Measurements from ENCODE around the gene IFT81. TPM values are rescaled to one million over a fixed set of nuclear protein-coding genes. Genes with fewer than 3 reads are reported as not detected.

The IFT81 gene
- total and polyA plus RNA-seq, 2 donors (not counting 3 experiments of a cell fraction or from before 2014, with no cell fraction given), result 2.4 to 9.8 TPM

- Histone ChIP-seq H3K4me3 (replicated peaks in 1 of 3; ENCODE audit: insufficient read depth in 1 of 3, low read depth in 1 of 3, low read length in 3 of 3) (no peak overlapping the region), H3K79me2 (ENCODE audit: control insufficient read depth, insufficient read depth, low read length) (no peaks in the 10 kb centered on the region), H3K9me3 (replicated peaks; ENCODE audit: control insufficient read depth, insufficient read depth, low read length) (no peaks in the 10 kb centered on the region), H3K36me3 (ENCODE audit: control insufficient read depth in 2 of 2, extremely low read depth in 1 of 2, insufficient read depth in 2 of 2, low read length in 2 of 2) (no peaks in the 10 kb centered on the region), H2AFZ (ENCODE audit: low read depth, low read length) (no peak overlapping the region), H3K9me1 (replicated peaks; ENCODE audit: control insufficient read depth, extremely low read depth, insufficient read depth, low read length) (no peaks in the 10 kb centered on the region), H3K4me2 (ENCODE audit: insufficient read depth, low read length) (no peak overlapping the region), H3K27me3 (ENCODE audit: control insufficient read depth in 2 of 2, insufficient read depth in 2 of 2, low read length in 2 of 2) (no peaks in the 10 kb centered on the region), H4K20me1 (replicated peaks; ENCODE audit: control insufficient read depth, extremely low read depth, insufficient read depth, low read length) (no peaks in the 10 kb centered on the region), H3K9ac (replicated peaks; ENCODE audit: extremely low read depth, insufficient read depth, low read length) (no peak overlapping the region), H3K27ac (ENCODE audit: insufficient read depth, low read depth, low read length) (no peak overlapping the region), H3K4me1 (ENCODE audit: control insufficient read depth, extremely low read depth, insufficient read depth, low read length) (peaks cover 13% of the 10 kb centered on the region)
- ChIA-PET CTCF (interaction anchor here (0.6 to 4.8 kb wide), 4 partner anchors 120 to 327 kb away, joined by 3 to 55 read pairs (median 4); no protein-coding TSS in a partner anchor), POLR2A (no interaction called here)
- no peak for DNase-seq (ENCODE audit: low read depth, low spot score)
- TF ChIP-seq FOS (IDR thresholded peaks at IDR 0.05; ENCODE audit: borderline replicate concordance, insufficient read depth, low read length), result no peak
- TF ChIP-seq GATA2 (IDR thresholded peaks at IDR 0.05; ENCODE audit: insufficient read depth, insufficient read length, low read depth, low read length), result no peak
- no peak for TF ChIP-seq CTCF (IDR thresholded peaks at IDR 0.05; ENCODE audit: extremely low read depth in 1 of 2, insufficient read depth in 1 of 2, low read depth in 1 of 2, low read length in 2 of 2)
- TF ChIP-seq JUN (IDR thresholded peaks at IDR 0.05; ENCODE audit: borderline replicate concordance, insufficient read depth, insufficient read length, low read depth), result no peak
- TF ChIP-seq POLR2A (IDR thresholded peaks at IDR 0.05; ENCODE audit: low read depth, low read length), result no peak
- no peak for TF ChIP-seq MYC (IDR thresholded peaks at IDR 0.05; ENCODE audit: low read depth, low read length)
- TF ChIP-seq POLR2AphosphoS5 (IDR thresholded peaks at IDR 0.05; ENCODE audit: insufficient read depth, low read depth, low read length), result no peak
- no peak for TF ChIP-seq MAX (IDR thresholded peaks at IDR 0.05; ENCODE audit: insufficient read depth, insufficient read length)
- TF ChIP-seq EZH2 (IDR thresholded peaks at IDR 0.05; ENCODE audit: borderline replicate concordance, low read depth, low read length, severe bottlenecking), result no peak
- dilution Hi-C loops (cut with MboI; ENCODE audit: extremely low pct_ligation_motif_present, low sequenced_read_pairs), result no loop called here
- no peak for FAIRE-seq
- BruUV-seq (replicated peaks), result no TSS peak
- intact Hi-C loops (cut with micrococcal nuclease), result loop anchor here (5.0 kb wide), 2 partner anchors 233 to 248 kb away; no protein-coding TSS in a partner anchor
Measured at GRCh38 chr12:110104188-110105094, 19.7 kb upstream of the IFT81 start.

All from endothelial cell of umbilical vein (primary cell).